Measurements from ENCODE around the gene SLC22A16. TPM values are rescaled to one million over a fixed set of nuclear protein-coding genes. Genes with fewer than 3 reads are reported as not detected.

The SLC22A16 gene
- total RNA-seq, 1 experiment from 2014 or later: not detected

- ATAC-seq: no peak
- intact Hi-C loops (cut with micrococcal nuclease): loop anchor here (5.0 kb wide), 1 partner anchor 797 kb away; no protein-coding TSS in a partner anchor
- no TSS peak for BruUV-seq (replicated peaks)
These were observed 82.0 kb downstream of the SLC22A16 start for GRCh38 chr6:110394409-110394808.

GRCh38 chr6:110392727-110393126 lies 83.7 kb downstream of the SLC22A16 start:
- Histone ChIP-seq H3K9ac (ENCODE audit: low read length) (no peak overlapping the region), H2AFZ (ENCODE audit: low read depth, low read length, poor library complexity, severe bottlenecking) (no peak overlapping the region), H3K79me2 (ENCODE audit: insufficient read depth, low read length) (no peaks in the 10 kb centered on the region), H3K4me2 (ENCODE audit: low read length) (no peak overlapping the region), H3K9me2 (ENCODE audit: insufficient read depth) (no peaks in the 10 kb centered on the region), H4K20me1 (ENCODE audit: insufficient read depth) (no peaks in the 10 kb centered on the region), H3K27ac (ENCODE audit: low read depth, low read length) (no peak overlapping the region), H3K27me3 (ENCODE audit: insufficient read depth, low read length) (no peaks in the 10 kb centered on the region), H3K4me1 (ENCODE audit: control insufficient read depth in 1 of 2, insufficient read depth in 2 of 2, low read length in 2 of 2) (no peaks in the 10 kb centered on the region), H3K9me3 (ENCODE audit: control insufficient read depth in 1 of 2, insufficient read depth in 1 of 2, low read depth in 1 of 2, low read length in 2 of 2) (no peaks in the 10 kb centered on the region), H3K4me3 (replicated peaks in 1 of 2; ENCODE audit: low read depth in 1 of 2, low read length in 2 of 2) (no peak overlapping the region), H3K36me3 (ENCODE audit: control insufficient read depth in 1 of 2, insufficient read depth in 2 of 2, low read length in 2 of 2) (no peaks in the 10 kb centered on the region)
- ChIA-PET CTCF (interaction anchor here (1.3 to 4.9 kb wide), 4 partner anchors 215 to 688 kb away, joined by 3 to 30 read pairs (median 4); no protein-coding TSS in a partner anchor), POLR2A (no interaction called here), RAD21 (ENCODE audit: low non-redundant PET in 1 of 2, low total read pairs in 2 of 2, uncharacterized antibody in 2 of 2, unreplicated experiment in 2 of 2) (interaction anchor here in 1 of 2 experiments (1.8 kb wide), 1 partner anchor 353 kb away, joined by 4 read pairs; no protein-coding TSS in a partner anchor)
- DNase-seq (ENCODE audit: low read depth, low spot score) (no peak), ATAC-seq (no peak)
- TF ChIP-seq EZH2phosphoT487 (IDR thresholded peaks at IDR 0.05; ENCODE audit: borderline replicate concordance) (no peak), RAD21 (IDR thresholded peaks at IDR 0.05; ENCODE audit: low read depth) (no peak), FOSL1 (IDR thresholded peaks at IDR 0.05; ENCODE audit: low read depth) (no peak), TCF7L2 (IDR thresholded peaks at IDR 0.05; ENCODE audit: borderline replicate concordance, extremely low read depth, insufficient read depth, insufficient read length) (no peak), POLR2AphosphoS5 (IDR thresholded peaks at IDR 0.05; ENCODE audit: low read depth, low read length) (no peak), SRF (IDR thresholded peaks at IDR 0.05; ENCODE audit: low read depth) (no peak), POLR2A (IDR thresholded peaks at IDR 0.05; ENCODE audit: borderline replicate concordance, extremely low read depth, insufficient read depth, insufficient read length) (no peak), CTCF (IDR thresholded peaks at IDR 0.05 in 2 of 3, conservative IDR thresholded peaks at IDR 0.05 in 1 of 3; ENCODE audit: borderline replicate concordance in 1 of 3, insufficient read depth in 1 of 3, low read depth in 2 of 3, low read length in 2 of 3) (no peak), REST (IDR thresholded peaks at IDR 0.05; ENCODE audit: low read depth) (no peak)
- TF ChIP-seq, protein P1, sequence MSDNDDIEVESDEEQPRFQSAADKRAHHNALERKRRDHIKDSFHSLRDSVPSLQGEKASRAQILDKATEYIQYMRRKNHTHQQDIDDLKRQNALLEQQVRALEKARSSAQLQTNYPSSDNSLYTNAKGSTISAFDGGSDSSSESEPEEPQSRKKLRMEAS (IDR thresholded peaks at IDR 0.05): no peak
- no TSS peak for BruUV-seq (replicated peaks)
- intact Hi-C loops (cut with micrococcal nuclease): loop anchor here (5.0 kb wide), 1 partner anchor 795 kb away; no protein-coding TSS in a partner anchor

More at GRCh38 chr6:110394409-110394808, 82.0 kb downstream of the SLC22A16 start:
- DNase-seq (ENCODE audit: low read depth, low spot score): no peak
- TF ChIP-seq, protein P2, sequence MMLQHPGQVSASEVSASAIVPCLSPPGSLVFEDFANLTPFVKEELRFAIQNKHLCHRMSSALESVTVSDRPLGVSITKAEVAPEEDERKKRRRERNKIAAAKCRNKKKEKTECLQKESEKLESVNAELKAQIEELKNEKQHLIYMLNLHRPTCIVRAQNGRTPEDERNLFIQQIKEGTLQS (IDR thresholded peaks at IDR 0.05): no peak
- TF ChIP-seq CEBPB (IDR thresholded peaks at IDR 0.05; ENCODE audit: low read depth) (no peak), ZFX (IDR thresholded peaks at IDR 0.05) (no peak), RAD21 (IDR thresholded peaks at IDR 0.05; ENCODE audit: low read depth) (no peak), EZH2phosphoT487 (IDR thresholded peaks at IDR 0.05; ENCODE audit: borderline replicate concordance) (no peak), EZH2 (IDR thresholded peaks at IDR 0.05) (no peak), EGR1 (IDR thresholded peaks at IDR 0.05; ENCODE audit: low read depth) (no peak), FOSL1 (IDR thresholded peaks at IDR 0.05; ENCODE audit: low read depth) (no peak), SRF (IDR thresholded peaks at IDR 0.05; ENCODE audit: low read depth) (no peak), SP1 (IDR thresholded peaks at IDR 0.05; ENCODE audit: low read depth) (no peak), TCF7L2 (IDR thresholded peaks at IDR 0.05; ENCODE audit: borderline replicate concordance, extremely low read depth, insufficient read depth, insufficient read length) (no peak), CBX3 (IDR thresholded peaks at IDR 0.05; ENCODE audit: low read depth) (no peak), POLR2AphosphoS5 (IDR thresholded peaks at IDR 0.05; ENCODE audit: low read depth, low read length) (no peak)
- Histone ChIP-seq H3K4me1 (ENCODE audit: control insufficient read depth in 1 of 2, insufficient read depth in 2 of 2, low read length in 2 of 2) (peaks cover 7 to 12% of the 10 kb centered on the region in 2 experiments), H4K20me1 (ENCODE audit: insufficient read depth) (no peaks in the 10 kb centered on the region), H3K4me3 (replicated peaks in 1 of 2; ENCODE audit: low read depth in 1 of 2, low read length in 2 of 2) (no peak overlapping the region), H3K36me3 (ENCODE audit: control insufficient read depth in 1 of 2, insufficient read depth in 2 of 2, low read length in 2 of 2) (no peaks in the 10 kb centered on the region), H3K4me2 (ENCODE audit: low read length) (no peak overlapping the region), H3K27me3 (ENCODE audit: insufficient read depth, low read length) (no peaks in the 10 kb centered on the region), H2AFZ (ENCODE audit: low read depth, low read length, poor library complexity, severe bottlenecking) (no peak overlapping the region), H3K79me2 (ENCODE audit: insufficient read depth, low read length) (no peaks in the 10 kb centered on the region), H3K27ac (ENCODE audit: low read depth, low read length) (no peak overlapping the region), H3K9me2 (ENCODE audit: insufficient read depth) (no peaks in the 10 kb centered on the region), H3K9me3 (ENCODE audit: control insufficient read depth in 1 of 2, insufficient read depth in 1 of 2, low read depth in 1 of 2, low read length in 2 of 2) (no peaks in the 10 kb centered on the region), H3K9ac (ENCODE audit: low read length) (no peak overlapping the region)
- ChIA-PET POLR2A (no interaction called here), RAD21 (ENCODE audit: low non-redundant PET in 1 of 2, low total read pairs in 2 of 2, uncharacterized antibody in 2 of 2, unreplicated experiment in 2 of 2) (no interaction called here), CTCF (no interaction called here)

All from HCT116 (cell line).